HEK293 (cell line): Measurements from ENCODE around the gene KRTAP9-7.

Source experiments
- CTCF ChIP-seq: fragments of 450-650 bp; formaldehyde crosslinking; IDR thresholded peaks from 2 replicates; pipeline ENCODE4 v1.5.1; 2016; ENCODE audit warnings: missing biosample characterization, missing genetic modification characterization
- ELK4 ChIP-seq: IDR thresholded peaks from 2 replicates; pipeline ENCODE4 v1.6.1; 2011; ENCODE audit warnings: mild to moderate bottlenecking, low read depth, low read length, borderline replicate concordance
- ZNF138 ChIP-seq: fragments of 450-650 bp; formaldehyde crosslinking; IDR thresholded peaks from 2 replicates; pipeline ENCODE4 v1.5.1; 2016; ENCODE audit warnings: missing biosample characterization, missing genetic modification characterization, borderline replicate concordance
- ZNF514 ChIP-seq: fragments of 450-650 bp; formaldehyde crosslinking; IDR thresholded peaks from 2 replicates; pipeline ENCODE4 v1.5.1; 2016; ENCODE audit warnings: missing biosample characterization, missing genetic modification characterization
- ZNF558 ChIP-seq: fragments of 450-650 bp; formaldehyde crosslinking; IDR thresholded peaks from 2 replicates; pipeline ENCODE4 v1.5.1; 2016; ENCODE audit warnings: missing biosample characterization, missing genetic modification characterization

GRCh38 chr17:41265078-41265477 lies 10.4 kb upstream of the KRTAP9-7 start, which contains the start of gene KRTAP9-6:
- TF ChIP-seq ZNF558 (tag by site-specific recombination): no peak
- no peak for TF ChIP-seq CTCF
- no peak for TF ChIP-seq ZNF514 (tag by site-specific recombination)
- no peak for TF ChIP-seq ZNF138
- TF ChIP-seq ELK4: no peak
